Karpas-422 (cell line): Measurements from ENCODE around the gene LHB. TPM values are rescaled to one million over a fixed set of nuclear protein-coding genes. Genes with fewer than 3 reads are reported as not detected.
"Not testable (repeated sequence)": the region's sequence is repeated elsewhere in the genome, so short reads cannot be mapped to it uniquely, and the experiment has no call there.

ENCODE experiments used
- DNase-seq: peaks from one replicate; pipeline ENCODE4 v3.0.0-alpha.2; 2015
- H2AFZ ChIP-seq: fragments of 200-600 bp; sonication (generic); 2 replicates; pipeline ENCODE4 v1.6.1; 2014; ENCODE audit warnings: antibody characterized with exemption, low read length, mixed read lengths
- H3K27ac ChIP-seq: fragments of 200-600 bp; sonication (generic); 2 replicates; pipeline ENCODE4 v1.5.1; 2014; ENCODE audit warnings: mild to moderate bottlenecking, low read length, moderate library complexity
- H3K27me3 ChIP-seq: fragments of 200-600 bp; sonication (generic); 2 replicates; pipeline ENCODE4 v1.6.1; 2014; ENCODE audit warnings: low read length, mixed read lengths
- H3K36me3 ChIP-seq: fragments of 200-600 bp; sonication (generic); 2 replicates; pipeline ENCODE4 v1.6.1; 2014; ENCODE audit warnings: low read length, mixed read lengths; ENCODE audit not compliant: insufficient read depth
- H3K4me1 ChIP-seq: fragments of 200-600 bp; sonication (generic); 2 replicates; pipeline ENCODE4 v1.6.1; 2014; ENCODE audit warnings: mild to moderate bottlenecking, low read length, mixed read lengths
- H3K4me2 ChIP-seq: fragments of 200-600 bp; sonication (generic); 2 replicates; pipeline ENCODE4 v1.6.1; 2014; ENCODE audit warnings: low read length, low read depth, mild to moderate bottlenecking; ENCODE audit not compliant: poor library complexity, severe bottlenecking
- H3K4me3 ChIP-seq: fragments of 200-600 bp; sonication (generic); 2 replicates; pipeline ENCODE4 v1.5.1; 2014; ENCODE audit warnings: mild to moderate bottlenecking, antibody characterized with exemption, low read length, mixed read lengths
- H3K79me2 ChIP-seq: fragments of 200-600 bp; sonication (generic); 2 replicates; pipeline ENCODE4 v1.6.1; 2014; ENCODE audit warnings: mild to moderate bottlenecking, low read length, mixed read lengths
- H3K9ac ChIP-seq: fragments of 200-600 bp; sonication (generic); 2 replicates; pipeline ENCODE4 v1.6.0; 2014; ENCODE audit warnings: low read length
- H3K9me2 ChIP-seq: fragments of 200-600 bp; sonication (generic), shearing (Covaris generic); replicated peaks from 2 replicates; pipeline ENCODE4 v1.6.0; 2014; ENCODE audit warnings: mild to moderate bottlenecking, low read length, moderate library complexity; ENCODE audit not compliant: insufficient read depth
- H3K9me3 ChIP-seq: fragments of 300-700, 200-600 bp; sonication (generic); 2 replicates; pipeline ENCODE4 v1.6.1; 2014; ENCODE audit warnings: low read length, mixed read lengths
- H4K20me1 ChIP-seq: fragments of 200-600 bp; sonication (generic); 2 replicates; pipeline ENCODE4 v1.6.1; 2014; ENCODE audit warnings: mild to moderate bottlenecking, antibody characterized with exemption, low read length, low read depth; ENCODE audit not compliant: insufficient read depth
- total RNA-seq: library from RNA; depleted of rRNA; stranded (reverse); fragments of >200 nt; shearing (Covaris generic); gene quantifications from 2 replicates; pipeline ENCODE4 v1.2.3, GENCODE V29; 2014; ENCODE audit warnings: low replicate concordance

The LHB gene
- total RNA-seq, 1 experiment from 2014 or later = not detected

DNA sequence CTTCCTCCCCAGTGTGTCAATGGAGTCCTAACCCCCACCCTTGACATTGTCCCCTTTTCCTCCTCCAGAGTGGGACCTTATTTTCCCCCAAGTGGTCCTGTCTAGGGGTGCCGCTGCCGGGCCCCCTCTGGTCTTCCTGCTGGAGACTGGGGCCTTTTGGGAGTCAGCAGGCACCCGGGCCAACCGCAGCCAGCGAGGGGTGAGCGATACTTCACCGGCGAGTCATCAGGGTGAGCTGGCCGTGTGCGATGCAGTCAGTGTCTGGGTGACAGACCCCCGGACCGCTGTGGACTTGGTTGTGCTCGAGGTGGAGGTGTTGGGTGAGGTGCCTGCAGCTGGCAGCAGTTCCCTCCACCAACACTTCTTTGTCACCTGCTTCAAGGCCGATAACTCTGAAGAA is 12.9 kb upstream of the LHB start:
- H3K9me3 ChIP-seq, H3K9me2 ChIP-seq, H3K4me2 ChIP-seq, H3K79me2 ChIP-seq, H3K9ac ChIP-seq, H3K4me1 ChIP-seq, H3K27ac ChIP-seq, H2AFZ ChIP-seq, DNase-seq, H3K36me3 ChIP-seq, H3K27me3 ChIP-seq, H3K4me3 ChIP-seq, H4K20me1 ChIP-seq: not testable (repeated sequence)

DNA sequence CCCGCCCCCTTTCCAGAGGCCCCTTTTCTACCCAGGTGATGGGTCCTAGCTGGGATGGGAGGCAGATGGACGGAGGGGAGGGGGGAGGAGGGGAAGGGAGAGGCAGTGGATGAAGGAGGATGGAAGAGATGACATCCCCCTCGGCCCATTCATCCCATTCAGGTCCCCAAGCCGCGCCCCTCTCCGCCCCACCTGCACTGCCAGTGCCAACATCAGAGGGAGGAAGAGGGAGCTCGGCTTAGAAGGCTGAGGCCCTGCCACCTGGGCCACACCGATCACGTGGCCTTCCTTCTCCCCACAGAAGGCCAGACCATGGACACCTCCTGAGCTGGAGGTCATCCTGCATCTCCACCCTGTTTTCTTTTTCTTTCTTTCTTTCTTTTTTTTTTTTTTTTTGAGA is 11.8 kb upstream of the LHB start:
- not testable (repeated sequence) for H3K27ac ChIP-seq, H3K4me3 ChIP-seq, H3K4me1 ChIP-seq, H3K79me2 ChIP-seq, H3K27me3 ChIP-seq, DNase-seq, H3K36me3 ChIP-seq, H2AFZ ChIP-seq, H3K9me2 ChIP-seq, H4K20me1 ChIP-seq, H3K9me3 ChIP-seq, H3K9ac ChIP-seq, H3K4me2 ChIP-seq

DNA sequence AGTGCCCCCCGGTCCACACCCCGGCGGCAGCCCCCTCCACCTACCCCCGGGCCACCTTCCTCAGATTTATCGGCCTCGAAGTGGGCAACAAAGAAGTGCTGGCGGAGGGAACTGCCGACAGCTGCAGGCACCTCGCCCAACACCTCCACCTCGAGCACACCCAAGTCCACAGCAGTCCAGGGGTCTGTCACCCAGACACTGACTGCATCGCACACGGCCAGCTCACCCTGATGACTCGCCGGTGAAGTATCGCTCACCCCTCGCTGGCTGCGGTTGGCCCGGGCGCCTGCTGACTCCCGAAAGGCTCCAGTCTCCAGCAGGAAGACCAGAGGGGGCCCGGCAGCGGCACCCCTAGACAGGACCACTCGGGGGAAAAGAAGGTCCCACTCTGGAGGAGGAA is 8.7 kb upstream of the LHB start:
- not testable (repeated sequence) for H3K79me2 ChIP-seq, H3K9me2 ChIP-seq, H3K27ac ChIP-seq, DNase-seq, H3K4me1 ChIP-seq, H3K4me2 ChIP-seq, H2AFZ ChIP-seq, H3K36me3 ChIP-seq, H3K27me3 ChIP-seq, H3K9ac ChIP-seq, H3K4me3 ChIP-seq, H3K9me3 ChIP-seq
- peaks cover 11% of the 10 kb centered on the region; the same call in 1 of the 2 replicates for H4K20me1 ChIP-seq

DNA sequence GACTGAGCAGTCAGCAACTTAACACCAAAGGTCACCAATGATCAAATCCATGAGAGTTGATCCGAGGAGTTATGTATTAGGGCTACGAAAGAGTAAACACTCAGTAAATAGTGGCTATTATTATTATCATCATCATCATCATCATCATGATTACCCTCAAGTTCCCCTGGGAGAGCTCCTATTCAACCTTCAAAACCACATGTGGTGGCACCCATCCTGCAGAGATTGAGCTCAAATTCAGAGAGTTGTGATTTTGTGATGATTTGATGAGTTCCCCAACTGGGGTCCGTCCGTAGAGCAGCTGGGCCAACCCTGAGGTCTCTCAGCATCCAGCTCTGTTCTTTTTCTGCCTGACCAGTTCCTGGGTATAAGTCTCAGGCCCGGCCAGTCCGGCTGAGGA is 8.2 kb upstream of the LHB start:
- H3K4me1 ChIP-seq = peaks cover 12% of the 10 kb centered on the region
- not testable (repeated sequence) for H3K4me3 ChIP-seq, H3K36me3 ChIP-seq, H3K27me3 ChIP-seq, H3K79me2 ChIP-seq, H3K27ac ChIP-seq, H2AFZ ChIP-seq, H3K9me3 ChIP-seq, H3K9me2 ChIP-seq, DNase-seq, H3K9ac ChIP-seq, H3K4me2 ChIP-seq
- peaks cover 16% of the 10 kb centered on the region; the same call in 1 of the 2 replicates for H4K20me1 ChIP-seq

DNA sequence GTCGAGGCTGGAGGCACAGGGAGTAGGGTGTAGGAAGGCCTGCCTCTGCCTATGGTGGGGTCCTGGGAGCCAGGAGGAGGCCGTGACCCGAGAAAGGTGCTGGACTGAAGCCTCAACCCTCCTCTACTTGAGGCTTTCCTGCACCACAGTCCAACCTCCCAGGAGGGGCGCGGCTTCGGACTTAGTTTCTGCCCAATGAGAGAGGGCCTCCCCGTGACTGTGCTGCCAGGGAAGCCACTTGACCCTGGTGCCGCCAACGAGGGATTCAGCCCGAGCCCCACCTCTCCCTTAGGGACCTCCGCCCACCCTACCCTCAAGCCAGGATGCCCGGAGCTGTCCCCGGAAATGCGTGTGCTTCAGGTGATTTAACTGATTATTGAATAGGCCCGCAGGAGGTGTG is 7.3 kb upstream of the LHB start, which contains the start of gene CGB3:
Gene CGB3, minus strand, starts transcription at position 101 of the 400 bp plus-strand sequence. CDS start 362 bp downstream, outside the sequence.
- not testable (repeated sequence) for H3K36me3 ChIP-seq, DNase-seq, H2AFZ ChIP-seq, H3K4me3 ChIP-seq, H3K79me2 ChIP-seq, H3K9me3 ChIP-seq, H3K9ac ChIP-seq, H3K4me2 ChIP-seq, H3K9me2 ChIP-seq, H3K27ac ChIP-seq, H3K27me3 ChIP-seq
- Histone ChIP-seq H3K4me1 (peaks cover 12% of the 10 kb centered on the region), H4K20me1 (peaks cover 22% of the 10 kb centered on the region; the same call in 1 of the 2 replicates)

DNA sequence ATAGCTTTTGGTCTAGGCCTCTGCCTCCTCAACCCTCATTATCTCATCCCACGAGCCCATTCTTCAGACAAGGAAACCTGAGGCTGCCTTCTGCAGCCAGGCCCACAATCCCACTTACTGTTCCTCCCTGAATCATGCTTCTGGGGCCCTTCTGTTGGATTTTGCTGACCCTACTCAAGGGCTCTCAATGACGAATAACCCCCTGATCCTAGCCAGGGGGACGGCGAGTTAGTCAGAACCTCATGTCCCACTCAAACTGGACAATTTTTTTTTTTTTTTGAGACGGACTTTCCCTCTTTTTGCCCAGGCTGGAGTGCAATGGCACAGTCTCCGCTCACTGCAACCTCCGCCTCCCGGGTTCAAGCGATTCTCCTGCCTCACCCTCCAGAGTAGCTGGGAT is 5.2 kb upstream of the LHB start:
- no peaks in the 10 kb centered on the region for H3K79me2 ChIP-seq
- H3K9me3 ChIP-seq = no peaks in the 10 kb centered on the region
- DNase-seq = peak; percentile 49
- no peaks in the 10 kb centered on the region for H3K36me3 ChIP-seq
- no peaks in the 10 kb centered on the region for H3K9me2 ChIP-seq
- H3K4me2 ChIP-seq = no peak overlapping the region
- peaks cover 22% of the 10 kb centered on the region; the same call in 1 of the 2 replicates for H4K20me1 ChIP-seq
- no peak overlapping the region for H2AFZ ChIP-seq
- H3K27ac ChIP-seq = no peak overlapping the region
- no peak overlapping the region for H3K4me3 ChIP-seq
- H3K9ac ChIP-seq = no peak overlapping the region
- peaks cover 16% of the 10 kb centered on the region for H3K4me1 ChIP-seq
- no peaks in the 10 kb centered on the region for H3K27me3 ChIP-seq

DNA sequence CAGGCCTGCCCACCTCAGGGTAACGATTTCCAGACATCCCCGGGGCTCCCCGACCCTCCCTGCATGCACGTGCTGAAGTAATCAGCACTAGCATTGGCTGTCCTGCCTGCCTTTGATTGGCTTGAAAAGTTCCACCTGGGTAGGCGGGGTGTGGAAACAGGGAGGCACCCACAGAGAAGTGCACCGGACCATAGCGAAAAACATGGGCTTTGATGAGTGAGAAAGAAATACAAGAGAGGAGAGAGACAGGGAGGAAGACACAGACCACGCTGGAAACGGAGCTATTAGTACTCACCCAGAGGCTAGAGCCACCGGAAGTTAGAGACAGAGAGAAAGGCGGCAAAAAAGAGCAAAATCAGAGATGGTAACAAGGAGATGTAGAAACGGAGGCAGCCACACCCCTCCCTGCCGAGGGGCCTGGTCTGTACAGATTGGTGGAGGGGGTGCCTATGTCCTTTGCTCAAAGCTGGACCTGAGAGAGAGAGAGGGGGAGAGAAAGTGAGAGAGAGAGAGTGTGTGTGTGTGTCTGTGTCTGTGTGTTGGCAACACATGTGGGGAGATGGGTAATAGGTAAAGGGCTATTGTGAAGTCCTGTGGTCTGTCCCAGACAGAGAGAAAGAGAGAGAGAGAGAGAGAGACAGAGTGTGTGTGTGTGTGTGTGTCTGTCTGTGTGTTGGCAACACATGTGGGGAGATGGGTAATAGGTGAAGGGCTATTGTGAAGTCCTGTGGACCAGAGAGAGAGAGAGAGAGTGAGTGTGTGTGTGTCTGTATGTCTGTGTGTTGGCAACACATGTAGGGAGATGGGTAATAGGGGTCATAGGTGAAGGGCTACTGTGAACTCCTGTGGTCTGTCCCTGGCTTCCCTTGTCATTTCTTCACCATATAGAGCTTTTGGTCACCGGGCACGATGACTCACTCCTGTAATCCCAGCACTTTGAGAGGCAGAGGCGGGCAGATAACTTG is 4.3 kb upstream of the LHB start:
- H3K4me1 ChIP-seq = peaks cover 16% of the 10 kb centered on the region
- H3K27ac ChIP-seq = no peak overlapping the region
- H3K36me3 ChIP-seq = no peaks in the 10 kb centered on the region
- H3K9ac ChIP-seq = no peak overlapping the region
- no peaks in the 10 kb centered on the region for H3K79me2 ChIP-seq
- no peak overlapping the region for H2AFZ ChIP-seq
- H3K9me2 ChIP-seq = no peaks in the 10 kb centered on the region
- DNase-seq = peak; percentile 78
- H4K20me1 ChIP-seq = peaks cover 22% of the 10 kb centered on the region; the same call in 1 of the 2 replicates
- peak overlapping the region; percentile 8 for H3K4me2 ChIP-seq
- H3K4me3 ChIP-seq = no peak overlapping the region
- no peaks in the 10 kb centered on the region for H3K27me3 ChIP-seq
- no peaks in the 10 kb centered on the region for H3K9me3 ChIP-seq

DNA sequence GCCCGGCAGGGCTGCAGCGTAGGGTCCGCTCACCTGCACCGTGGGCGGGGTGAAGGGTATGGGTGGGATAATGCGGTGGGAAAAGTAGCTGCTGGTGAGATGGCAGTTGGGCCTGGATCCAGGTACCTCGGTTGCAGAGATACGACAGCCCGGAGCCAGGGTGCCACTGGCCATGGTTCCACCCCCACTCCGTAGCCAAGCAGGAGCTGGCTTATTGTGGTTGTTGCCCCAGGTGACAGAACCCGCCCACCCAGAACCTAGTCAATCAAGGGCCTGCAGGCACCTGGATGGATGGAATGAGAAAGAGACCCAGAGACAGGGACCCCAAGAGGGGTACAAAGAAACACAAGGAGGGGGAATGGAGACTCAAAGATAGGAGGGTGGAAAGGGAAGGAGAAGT is 3.5 kb upstream of the LHB start:
- no peak overlapping the region for H3K9ac ChIP-seq
- no peaks in the 10 kb centered on the region for H3K36me3 ChIP-seq
- peaks cover 22% of the 10 kb centered on the region; the same call in 1 of the 2 replicates for H4K20me1 ChIP-seq
- no peak overlapping the region for H2AFZ ChIP-seq
- peaks cover 16% of the 10 kb centered on the region for H3K4me1 ChIP-seq
- H3K4me2 ChIP-seq = no peak overlapping the region
- H3K9me2 ChIP-seq = no peaks in the 10 kb centered on the region
- no peaks in the 10 kb centered on the region for H3K9me3 ChIP-seq
- H3K27me3 ChIP-seq = no peaks in the 10 kb centered on the region
- peak; percentile 64 for DNase-seq
- no peak overlapping the region for H3K27ac ChIP-seq
- no peak overlapping the region for H3K4me3 ChIP-seq
- no peaks in the 10 kb centered on the region for H3K79me2 ChIP-seq
